GM18505 (cell line): ENCODE data around the gene CYB561D2.

ENCODE experiments used
- ATAC-seq: cut with Tn5 transposase; IDR thresholded peaks from one replicate; pipeline ENCODE4 v1.9.1; 2021; ENCODE audit not compliant: unreplicated experiment
- POLR2A ChIP-seq: IDR thresholded peaks from 4 replicates; pipeline ENCODE4 v1.6.1; 2011; ENCODE audit warnings: borderline replicate concordance; ENCODE audit not compliant: insufficient read depth, insufficient read length; ENCODE audit errors: extremely low read depth

Gene CYB561D2

DNA sequence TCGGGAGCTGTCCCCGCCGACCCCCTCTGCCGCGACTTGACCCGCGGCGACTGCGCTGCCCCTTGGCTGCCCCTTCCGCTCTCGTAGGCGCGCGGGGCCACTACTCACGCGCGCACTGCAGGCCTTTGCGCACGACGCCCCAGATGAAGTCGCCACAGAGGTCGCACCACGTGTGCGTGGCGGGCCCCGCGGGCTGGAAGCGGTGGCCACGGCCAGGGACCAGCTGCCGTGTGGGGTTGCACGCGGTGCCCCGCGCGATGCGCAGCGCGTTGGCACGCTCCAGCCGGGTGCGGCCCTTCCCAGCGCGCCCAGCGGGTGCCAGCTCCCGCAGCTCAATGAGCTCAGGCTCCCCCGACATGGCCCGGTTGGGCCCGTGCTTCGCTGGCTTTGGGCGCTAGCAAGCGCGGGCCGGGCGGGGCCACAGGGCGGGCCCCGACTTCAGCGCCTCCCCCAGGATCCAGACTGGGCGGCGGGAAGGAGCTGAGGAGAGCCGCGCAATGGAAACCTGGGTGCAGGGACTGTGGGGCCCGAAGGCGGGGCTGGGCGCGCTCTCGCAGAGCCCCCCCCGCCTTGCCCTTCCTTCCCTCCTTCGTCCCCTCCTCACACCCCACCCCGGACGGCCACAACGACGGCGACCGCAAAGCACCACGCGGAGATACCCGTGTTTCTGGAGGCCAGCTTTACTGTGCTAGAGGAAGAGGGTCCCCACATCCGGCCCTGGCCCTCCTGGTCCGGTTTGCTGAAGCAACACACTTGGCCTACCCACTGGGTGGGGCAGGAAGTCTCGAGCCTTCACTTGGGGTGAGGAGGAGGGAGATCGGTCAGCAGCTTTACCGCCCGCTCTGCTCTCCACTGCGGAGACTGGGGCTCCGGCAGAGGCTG lies 10.0 kb upstream of the CYB561D2 start, which contains the start of gene RASSF1:
Gene RASSF1, minus strand, starts transcription at position 389 of the 882 bp plus-strand sequence. Its CDS starts 31 bp downstream, at position 358.
- TF ChIP-seq POLR2A, result peak; percentile 76
- no peak for ATAC-seq

DNA sequence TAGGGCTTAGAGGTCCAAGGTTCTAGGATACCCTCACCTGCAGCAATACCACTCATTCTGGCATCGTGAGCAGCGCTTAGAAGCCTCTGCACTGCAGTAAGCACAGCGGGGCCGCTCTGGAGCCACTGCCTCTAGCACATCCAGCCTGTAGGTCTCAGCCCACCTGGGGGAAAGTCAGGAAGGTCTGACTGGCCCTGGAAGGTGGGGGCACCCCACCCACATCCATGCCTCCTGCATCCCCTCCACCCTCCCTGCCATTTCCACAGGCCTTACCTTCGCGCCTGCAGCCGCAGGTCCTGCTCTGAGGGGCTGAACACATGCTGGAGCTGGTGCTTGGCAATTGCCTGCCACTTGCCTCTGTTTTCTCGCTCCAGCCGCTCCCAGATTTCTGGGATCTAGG lies 9.1 kb upstream of the CYB561D2 start:
- TF ChIP-seq POLR2A, result no peak
- no peak for ATAC-seq

DNA sequence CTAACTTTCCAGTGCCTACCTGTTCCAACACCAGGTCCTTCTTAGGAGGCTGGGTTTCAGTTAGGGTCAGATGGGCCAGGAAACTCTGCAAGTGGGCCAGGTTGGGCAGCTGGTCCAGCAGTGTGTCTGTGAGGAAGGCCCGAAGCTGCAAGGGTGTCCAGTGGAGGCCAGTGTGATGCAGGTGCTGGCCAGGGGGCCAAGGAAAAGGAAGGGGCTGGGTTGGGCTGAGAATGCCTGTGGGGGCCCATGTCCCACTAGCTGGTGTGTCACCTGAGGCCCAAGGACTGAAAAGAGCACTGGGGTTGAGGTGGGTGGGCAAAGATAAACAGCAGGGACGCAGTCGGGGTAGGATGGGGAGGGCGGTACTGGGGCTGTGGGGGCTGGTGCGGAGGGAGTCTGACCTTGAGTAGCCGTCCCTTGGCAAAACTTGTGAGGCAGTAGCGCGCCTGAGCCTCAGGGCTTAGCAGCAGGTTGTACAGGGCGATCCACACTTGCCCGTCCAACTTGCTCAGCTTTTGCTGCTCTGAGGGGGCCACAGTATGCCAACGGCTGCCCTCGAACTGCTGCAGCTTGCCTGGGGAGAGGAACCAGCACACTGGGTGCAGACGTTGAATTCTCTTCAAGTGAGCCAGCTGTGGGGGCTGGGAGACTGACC lies 8.5 kb upstream of the CYB561D2 start:
- TF ChIP-seq POLR2A, result no peak
- ATAC-seq, result no peak

DNA sequence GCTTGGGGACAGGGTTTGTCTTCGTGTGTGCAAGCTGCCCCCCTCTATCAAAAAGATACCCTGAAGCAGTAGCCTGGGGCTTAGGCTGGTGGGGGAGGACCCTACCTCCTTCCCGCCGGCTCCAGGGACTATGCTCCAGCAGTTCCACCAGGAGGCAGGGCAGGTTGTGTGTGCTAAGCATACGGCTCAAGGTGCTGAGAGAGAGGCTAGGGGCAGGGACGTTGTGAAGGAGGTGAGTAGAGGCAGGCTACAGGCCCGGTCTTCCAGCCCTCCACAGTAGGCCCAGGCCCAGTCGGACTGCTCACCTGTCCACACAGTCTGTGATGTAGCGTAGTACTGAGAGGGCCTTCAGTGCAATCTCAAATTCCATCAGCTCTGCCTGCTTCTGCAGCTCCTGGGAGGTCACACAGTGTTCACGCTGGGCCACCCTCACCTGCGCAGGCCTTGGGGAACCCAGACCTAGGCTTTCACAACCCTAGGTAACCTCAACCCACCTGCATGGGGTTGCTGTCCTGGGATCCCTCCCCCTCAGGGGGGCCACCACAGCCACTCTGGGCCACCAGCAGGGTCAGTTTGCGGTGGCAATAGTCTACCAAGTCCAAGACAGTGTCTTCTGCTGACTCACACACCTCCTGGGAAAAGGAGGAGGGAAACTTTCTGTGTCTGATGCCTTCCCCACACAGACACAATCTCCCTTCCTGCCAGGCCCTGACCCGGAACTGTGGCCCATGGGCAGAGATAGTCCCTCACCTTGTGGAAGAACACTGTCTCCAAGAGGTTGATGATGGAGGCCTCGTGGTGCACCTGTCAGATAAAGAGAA lies 7.6 kb upstream of the CYB561D2 start:
- TF ChIP-seq POLR2A, result no peak
- no peak for ATAC-seq

DNA sequence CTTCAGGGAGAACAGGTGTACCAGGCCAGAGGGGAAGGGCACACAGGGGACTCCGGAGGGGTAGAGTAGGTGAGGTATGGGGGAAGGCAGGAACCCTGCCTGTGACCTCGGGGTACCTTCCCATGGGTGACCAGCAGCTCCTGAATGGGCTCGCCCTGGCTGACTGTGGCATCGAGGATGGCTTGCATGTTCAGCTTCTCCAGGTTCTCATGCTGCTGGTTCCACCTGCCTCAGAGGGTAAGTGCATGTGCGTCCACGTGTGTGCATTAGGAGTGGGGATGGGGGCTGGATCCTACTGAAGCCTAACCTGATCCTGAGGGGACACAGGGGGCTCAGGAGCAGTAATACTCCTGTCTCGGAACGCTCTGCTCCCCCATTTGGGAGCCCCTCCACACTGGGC lies 5.7 kb upstream of the CYB561D2 start:
- no peak for TF ChIP-seq POLR2A
- no peak for ATAC-seq

DNA sequence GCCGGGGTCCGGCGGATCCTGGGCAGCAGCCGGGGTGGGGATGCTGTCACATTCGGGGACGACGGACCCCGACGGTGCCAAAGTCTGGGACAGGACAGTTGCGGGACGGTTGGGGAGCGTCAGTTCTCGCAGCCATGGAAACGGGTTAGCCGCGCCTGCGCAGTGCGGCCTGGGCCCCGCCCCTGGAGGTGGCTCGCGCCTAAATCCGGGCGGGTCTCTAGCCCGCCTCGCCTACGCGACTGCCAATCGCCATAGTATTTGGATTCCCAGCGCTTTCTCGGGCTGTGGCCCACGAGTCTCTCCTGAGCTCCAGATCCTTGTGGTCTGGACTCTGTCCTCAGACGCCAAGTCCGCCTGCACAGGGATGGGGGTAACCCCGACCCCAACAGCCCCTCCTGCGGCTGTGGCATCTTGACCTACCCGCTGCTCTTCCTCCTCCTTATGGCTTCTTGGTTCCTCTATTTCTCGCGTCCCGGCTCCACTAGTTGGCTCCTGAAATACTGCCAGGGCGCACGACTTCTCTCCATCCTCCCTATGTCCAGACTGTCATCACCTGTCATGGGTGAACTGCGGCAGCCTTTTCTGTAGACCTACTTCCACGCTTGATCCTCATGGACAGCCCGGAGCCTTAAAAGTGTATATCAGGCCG lies 5.0 kb upstream of the CYB561D2 start, which contains the start of gene ZMYND10:
Gene ZMYND10, minus strand, starts transcription at position 147 of the 649 bp plus-strand sequence. CDS start 153 bp downstream, outside the sequence.
- ATAC-seq, result no peak
- no peak for TF ChIP-seq POLR2A

DNA sequence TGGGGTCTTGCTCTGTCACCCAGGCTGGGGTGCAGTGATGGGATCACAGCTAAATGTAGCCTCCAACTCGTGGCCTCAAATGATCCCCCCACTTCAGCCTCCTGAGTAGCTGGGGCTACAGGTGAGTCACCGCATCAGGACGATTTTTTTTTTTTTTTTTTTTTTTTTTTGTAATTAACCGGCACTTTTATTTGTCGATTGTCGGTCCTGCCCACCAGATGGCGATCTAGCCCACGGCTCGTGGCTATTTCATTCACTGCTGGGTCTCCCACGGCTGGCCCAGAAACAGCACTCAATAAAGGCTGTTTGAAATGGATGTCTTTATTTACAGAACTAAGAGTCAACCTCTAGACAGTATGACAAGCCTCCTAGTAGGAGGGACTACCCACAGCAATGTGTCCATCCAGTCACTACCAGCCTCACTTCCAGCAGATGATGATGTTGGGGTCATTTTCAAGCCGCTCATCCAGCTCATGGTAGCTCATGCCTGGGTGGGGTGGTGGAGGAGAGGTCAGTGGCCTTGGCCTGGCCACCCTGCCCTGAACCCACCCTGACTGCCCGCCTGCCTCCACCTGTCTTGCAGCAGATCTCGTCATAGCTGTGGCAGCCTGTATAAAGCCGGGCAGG lies 3.4 kb upstream of the CYB561D2 start:
- no peak for TF ChIP-seq POLR2A
- ATAC-seq, result no peak

DNA sequence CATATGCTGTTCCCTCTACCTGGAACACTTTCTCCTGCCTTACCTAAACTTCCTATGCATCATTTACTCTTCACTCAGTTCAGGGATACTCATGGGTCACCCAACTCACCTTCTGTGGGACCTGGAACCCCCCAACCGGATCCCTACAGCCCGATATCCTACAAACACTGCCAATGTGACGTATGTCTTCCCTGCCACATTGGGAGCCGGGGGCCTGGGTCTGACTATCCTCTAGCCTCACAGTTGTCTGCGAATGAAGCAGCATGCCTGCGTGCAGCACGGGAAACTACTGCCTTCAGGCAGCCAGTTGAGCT lies 492 bp upstream of the CYB561D2 start:
- no peak for ATAC-seq
- no peak for TF ChIP-seq POLR2A

DNA sequence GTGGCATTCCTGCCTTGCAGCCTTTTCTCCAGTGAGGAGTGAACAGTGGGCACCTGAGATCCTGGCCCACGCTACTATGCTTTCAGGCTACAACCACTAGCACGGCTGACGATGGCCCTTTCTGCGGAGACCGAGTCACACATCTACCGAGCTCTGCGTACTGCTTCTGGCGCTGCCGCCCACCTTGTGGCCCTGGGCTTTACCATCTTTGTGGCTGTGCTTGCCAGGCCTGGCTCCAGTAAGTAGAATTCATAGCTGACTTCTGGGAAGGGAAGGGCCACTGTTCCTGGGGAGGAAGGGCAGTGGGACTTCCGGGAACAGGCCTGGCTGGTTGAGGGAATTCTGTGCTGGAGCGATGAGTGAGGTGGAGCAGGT lies 648 bp downstream of the CYB561D2 start:
- no peak for ATAC-seq
- TF ChIP-seq POLR2A, result no peak

DNA sequence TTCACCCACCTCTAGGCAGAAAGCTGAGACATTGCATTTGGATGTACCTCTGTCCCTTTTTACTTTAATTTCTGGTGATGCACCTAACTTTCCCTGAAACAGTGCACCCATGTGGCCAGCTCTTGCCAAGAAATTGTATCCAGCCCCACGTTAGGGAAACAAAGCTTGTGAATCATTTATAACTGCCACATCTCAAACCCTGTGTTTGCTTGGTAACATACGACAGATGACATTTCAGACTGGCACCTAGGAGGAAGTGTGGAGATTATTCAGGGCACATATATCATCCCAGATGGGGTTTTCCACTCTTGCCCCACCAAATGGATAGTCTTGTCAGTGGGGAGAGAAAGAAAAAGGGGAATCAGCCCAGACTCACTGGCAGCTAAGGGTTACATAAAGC lies 2.1 kb downstream of the CYB561D2 start:
- ATAC-seq, result no peak
- TF ChIP-seq POLR2A, result no peak

DNA sequence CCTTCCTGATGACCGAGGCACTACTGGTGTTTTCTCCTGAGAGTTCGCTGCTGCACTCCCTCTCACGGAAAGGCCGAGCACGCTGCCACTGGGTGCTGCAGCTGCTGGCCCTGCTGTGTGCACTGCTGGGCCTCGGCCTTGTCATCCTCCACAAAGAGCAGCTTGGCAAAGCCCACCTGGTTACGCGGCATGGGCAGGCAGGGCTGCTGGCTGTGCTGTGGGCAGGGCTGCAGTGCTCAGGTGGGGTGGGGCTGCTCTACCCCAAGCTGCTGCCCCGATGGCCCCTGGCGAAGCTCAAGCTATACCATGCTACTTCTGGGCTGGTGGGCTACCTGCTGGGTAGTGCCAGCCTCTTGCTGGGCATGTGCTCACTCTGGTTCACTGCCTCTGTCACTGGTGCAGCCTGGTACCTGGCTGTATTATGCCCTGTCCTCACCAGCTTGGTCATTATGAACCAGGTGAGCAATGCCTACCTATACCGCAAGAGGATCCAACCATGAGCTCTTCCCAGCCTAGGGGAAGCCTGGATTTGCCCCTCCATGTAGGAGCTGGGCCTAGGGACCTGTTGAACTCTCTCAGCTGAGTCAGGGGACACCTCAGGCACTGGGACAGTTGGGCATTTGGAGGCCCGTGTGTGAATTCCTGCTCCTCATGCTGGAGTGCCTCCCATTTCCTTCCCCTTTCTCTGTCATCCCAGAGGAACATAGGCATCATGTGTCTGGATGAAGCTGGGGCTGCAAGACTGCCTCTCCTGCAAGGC lies 2.8 kb downstream of the CYB561D2 start:
- TF ChIP-seq POLR2A, result no peak
- ATAC-seq, result no peak
